HEK293 (cell line): ENCODE data around the gene GINS2.

Experiments used
- CTCF ChIA-PET: fragments of 350-600 bp; formaldehyde crosslinking; extraction: SDS; loops from one replicate; lab custom pipeline; 2021; ENCODE audit warnings: antibody characterized with exemption; lab: Yijun Ruan, JAX
- POLR2A ChIA-PET: fragments of 300-600 bp; formaldehyde crosslinking; extraction: SDS; loops from one replicate; lab custom pipeline; 2020; ENCODE audit warnings: antibody characterized with exemption, inconsistent platforms; lab: Yijun Ruan, JAX
- H3K27ac ChIP-seq: fragments of 200-500 bp; sonication (Bioruptor generic); 2 replicates; pipeline ENCODE4 v1.5.1; 2014; ENCODE audit warnings: low read depth, low read length, control low read depth, inconsistent platforms; ENCODE audit errors: extremely low read depth
- H3K36me3 ChIP-seq, 2 experiments: fragments of 200-500 bp in 1 of 2; sonication (Bioruptor generic) in 1 of 2; 1 replicate in 1 of 2; 2 replicates in 1 of 2; pipeline ENCODE4 v1.5.1; 2014 to 2017; ENCODE audit warnings: inconsistent platforms in 2 of 2, low read length in 2 of 2; ENCODE audit not compliant: control insufficient read depth in 2 of 2, insufficient read depth in 1 of 2
- H3K4me1 ChIP-seq: fragments of 200-500 bp; sonication (Bioruptor generic); 2 replicates; pipeline ENCODE4 v1.5.1; 2014; ENCODE audit warnings: mild to moderate bottlenecking, low read length, inconsistent platforms; ENCODE audit not compliant: control insufficient read depth, insufficient read depth
- H3K4me3 ChIP-seq: 2 replicates; pipeline ENCODE4 v1.5.1; 2011; ENCODE audit warnings: low read depth, mild to moderate bottlenecking, control low read depth, low read length, moderate library complexity
- H3K9me3 ChIP-seq: fragments of 200-500 bp; sonication (Bioruptor generic); 2 replicates; pipeline ENCODE4 v1.5.1; 2014; ENCODE audit warnings: low read depth, low read length, inconsistent platforms; ENCODE audit not compliant: control insufficient read depth, insufficient read depth
- GLI2 ChIP-seq: fragments of 450-650 bp; formaldehyde crosslinking; IDR thresholded peaks from 2 replicates; pipeline ENCODE4; 2017; ENCODE audit warnings: missing biosample characterization, missing genetic modification characterization, low read depth, borderline replicate concordance
- HIC1 ChIP-seq: fragments of 450-650 bp; formaldehyde crosslinking; IDR thresholded peaks from 2 replicates; pipeline ENCODE4 v1.5.1; 2016; ENCODE audit warnings: missing biosample characterization, missing genetic modification characterization
- PRDM2 ChIP-seq: fragments of 450-650 bp; formaldehyde crosslinking; IDR thresholded peaks from 2 replicates; pipeline ENCODE4 v1.5.1; 2016; ENCODE audit warnings: missing biosample characterization, missing genetic modification characterization, borderline replicate concordance
- REST ChIP-seq: fragments of 450-650 bp; formaldehyde crosslinking; IDR thresholded peaks from 2 replicates; pipeline ENCODE4 v1.5.1; 2016; ENCODE audit warnings: missing biosample characterization, missing genetic modification characterization
- SCRT2 ChIP-seq: fragments of 450-650 bp; formaldehyde crosslinking; IDR thresholded peaks from 2 replicates; pipeline ENCODE4 v1.5.1; 2016; ENCODE audit warnings: missing biosample characterization, missing genetic modification characterization
- ZBTB17 ChIP-seq: fragments of 450-650 bp; formaldehyde crosslinking; IDR thresholded peaks from 2 replicates; pipeline ENCODE4 v1.5.1; 2016; ENCODE audit warnings: missing biosample characterization, missing genetic modification characterization
- ZFP3 ChIP-seq: fragments of 450-650 bp; formaldehyde crosslinking; IDR thresholded peaks from 2 replicates; pipeline ENCODE4 v1.5.1; 2016; ENCODE audit warnings: low read depth, missing biosample characterization, missing genetic modification characterization
- ZFP41 ChIP-seq: fragments of 450-650 bp; formaldehyde crosslinking; IDR thresholded peaks from 2 replicates; pipeline ENCODE4 v1.5.1; 2016; ENCODE audit warnings: missing biosample characterization, missing genetic modification characterization, borderline replicate concordance
- ZNF155 ChIP-seq: fragments of 450-650 bp; formaldehyde crosslinking; IDR thresholded peaks from 2 replicates; pipeline ENCODE4 v1.5.1; 2016; ENCODE audit warnings: missing biosample characterization, missing genetic modification characterization
- ZNF157 ChIP-seq: fragments of 450-650 bp; formaldehyde crosslinking; IDR thresholded peaks from 2 replicates; pipeline ENCODE4 v1.5.1; 2016; ENCODE audit warnings: missing biosample characterization, missing genetic modification characterization
- ZNF223 ChIP-seq: fragments of 450-650 bp; formaldehyde crosslinking; IDR thresholded peaks from 2 replicates; pipeline ENCODE4 v1.5.1; 2016; ENCODE audit warnings: missing biosample characterization, missing genetic modification characterization
- ZNF239 ChIP-seq: fragments of 450-650 bp; formaldehyde crosslinking; IDR thresholded peaks from 2 replicates; pipeline ENCODE4 v1.5.1; 2016; ENCODE audit warnings: missing biosample characterization, missing genetic modification characterization
- ZNF248 ChIP-seq: fragments of 450-650 bp; formaldehyde crosslinking; IDR thresholded peaks from 2 replicates; pipeline ENCODE4 v1.5.1; 2017; ENCODE audit warnings: missing biosample characterization, missing genetic modification characterization
- ZNF350 ChIP-seq: fragments of 450-650 bp; formaldehyde crosslinking; IDR thresholded peaks from 2 replicates; pipeline ENCODE4 v1.5.0; 2017; ENCODE audit warnings: missing biosample characterization, mild to moderate bottlenecking, missing genetic modification characterization
- ZNF366 ChIP-seq: fragments of 450-650 bp; formaldehyde crosslinking; conservative IDR thresholded peaks from 2 replicates; pipeline ENCODE4 v1.5.1; 2016; ENCODE audit warnings: missing biosample characterization, missing genetic modification characterization
- ZNF391 ChIP-seq: fragments of 450-650 bp; formaldehyde crosslinking; IDR thresholded peaks from 2 replicates; pipeline ENCODE4 v1.5.1; 2016; ENCODE audit warnings: low read depth, missing biosample characterization, missing genetic modification characterization, borderline replicate concordance
- ZNF416 ChIP-seq: fragments of 450-650 bp; formaldehyde crosslinking; IDR thresholded peaks from 2 replicates; pipeline ENCODE4 v1.5.1; 2016; ENCODE audit warnings: missing biosample characterization, missing genetic modification characterization
- ZNF544 ChIP-seq: fragments of 450-650 bp; formaldehyde crosslinking; IDR thresholded peaks from 2 replicates; pipeline ENCODE4 v1.5.0; 2017; ENCODE audit warnings: missing biosample characterization, missing genetic modification characterization
- ZNF555 ChIP-seq: fragments of 450-650 bp; formaldehyde crosslinking; conservative IDR thresholded peaks from 2 replicates; pipeline ENCODE4 v1.5.1; 2017; ENCODE audit warnings: missing biosample characterization, mild to moderate bottlenecking, missing genetic modification characterization, inconsistent platforms
- ZNF654 ChIP-seq: fragments of 450-650 bp; formaldehyde crosslinking; IDR thresholded peaks from 2 replicates; pipeline ENCODE4 v1.5.1; 2016; ENCODE audit warnings: low read depth, missing biosample characterization, missing genetic modification characterization
- ZNF664 ChIP-seq: fragments of 450-650 bp; formaldehyde crosslinking; IDR thresholded peaks from 2 replicates; pipeline ENCODE4 v1.5.1; 2016; ENCODE audit warnings: missing biosample characterization, missing genetic modification characterization
- ZNF768 ChIP-seq: fragments of 450-650 bp; formaldehyde crosslinking; IDR thresholded peaks from 2 replicates; pipeline ENCODE4 v1.5.1; 2018; ENCODE audit warnings: missing biosample characterization, mild to moderate bottlenecking, missing genetic modification characterization
- TF ChIP-seq, protein P1 (sequence below): fragments of 450-650 bp; formaldehyde crosslinking; IDR thresholded peaks from 2 replicates; pipeline ENCODE4 v1.5.1; 2016; ENCODE audit warnings: missing biosample characterization, missing genetic modification characterization

GINS2 gene

DNA sequence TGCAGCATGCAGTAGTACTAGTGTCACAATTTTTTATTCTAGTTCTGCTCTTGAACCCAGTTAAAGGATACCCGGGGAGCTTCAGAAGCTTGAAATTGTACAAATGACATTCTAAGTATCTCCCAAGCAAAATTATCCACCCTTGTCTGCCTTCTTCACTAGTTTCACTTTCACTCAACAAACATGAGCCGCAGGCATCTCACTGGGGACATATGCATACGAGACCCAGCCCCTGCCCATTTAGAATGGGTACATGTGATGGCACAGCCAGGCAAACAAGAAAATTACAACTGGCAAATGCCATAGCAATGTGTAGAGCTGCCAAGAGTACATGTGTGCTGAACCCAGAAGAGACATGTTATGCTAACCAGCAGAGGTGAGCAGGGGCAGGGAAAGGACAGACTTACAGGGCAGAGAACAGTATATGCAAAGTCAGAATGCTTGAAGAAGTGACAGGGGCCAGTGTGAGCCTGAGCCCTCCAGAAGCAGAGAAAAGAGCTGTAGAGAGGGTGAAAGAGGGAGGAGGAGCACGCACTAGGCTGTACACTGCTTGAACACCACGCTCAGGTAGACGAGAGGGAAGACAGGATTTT is 8.3 kb downstream of the GINS2 start:
- Histone ChIP-seq H3K9me3 (no peaks in the 10 kb centered on the region), H3K4me1 (no peaks in the 10 kb centered on the region), H3K4me3 (no peak overlapping the region), H3K27ac (no peak overlapping the region), H3K36me3 (peaks cover 23 to 100% of the 10 kb centered on the region in 2 experiments; a peak in 2 of 3 replicates)
- ChIA-PET POLR2A (no interaction called here), CTCF (interaction anchor here (0.7 to 1.7 kb wide), 4 partner anchors 14 to 64 kb away, joined by 3 to 7 read pairs (median 4); no protein-coding TSS in a partner anchor)
- no peak for TF ChIP-seq ZFP3 (tag by site-specific recombination)
- TF ChIP-seq ZNF416 (tag by site-specific recombination), result no peak
- no peak for TF ChIP-seq PRDM2 (tag by site-specific recombination)
- TF ChIP-seq ZNF544 (tag by site-specific recombination), result no peak
- TF ChIP-seq ZNF157 (tag by site-specific recombination), result no peak
- TF ChIP-seq ZNF391 (tag by site-specific recombination), result no peak
- no peak for TF ChIP-seq ZNF664
- no peak for TF ChIP-seq ZNF555
- TF ChIP-seq, protein P1, sequence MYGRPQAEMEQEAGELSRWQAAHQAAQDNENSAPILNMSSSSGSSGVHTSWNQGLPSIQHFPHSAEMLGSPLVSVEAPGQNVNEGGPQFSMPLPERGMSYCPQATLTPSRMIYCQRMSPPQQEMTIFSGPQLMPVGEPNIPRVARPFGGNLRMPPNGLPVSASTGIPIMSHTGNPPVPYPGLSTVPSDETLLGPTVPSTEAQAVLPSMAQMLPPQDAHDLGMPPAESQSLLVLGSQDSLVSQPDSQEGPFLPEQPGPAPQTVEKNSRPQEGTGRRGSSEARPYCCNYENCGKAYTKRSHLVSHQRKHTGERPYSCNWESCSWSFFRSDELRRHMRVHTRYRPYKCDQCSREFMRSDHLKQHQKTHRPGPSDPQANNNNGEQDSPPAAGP (tag by site-specific recombination), result no peak
- TF ChIP-seq ZNF239 (tag by site-specific recombination), result no peak
- TF ChIP-seq ZNF654 (tag by site-specific recombination), result no peak
- TF ChIP-seq ZNF366, result no peak
- TF ChIP-seq ZNF155 (tag by site-specific recombination), result no peak
- no peak for TF ChIP-seq GLI2
- TF ChIP-seq, all 188 proteins: peak for 0

- H3K27ac ChIP-seq, result no peak overlapping the region
- POLR2A ChIA-PET, result no interaction called here
- TF ChIP-seq ZNF223 (no peak), ZNF350 (tag by site-specific recombination) (no peak), ZFP41 (tag by site-specific recombination) (no peak), ZBTB17 (tag by site-specific recombination) (no peak), ZNF664 (no peak), REST (tag by site-specific recombination) (no peak), SCRT2 (tag by site-specific recombination) (no peak), ZNF248 (tag by site-specific recombination) (no peak), ZNF768 (no peak), HIC1 (tag by site-specific recombination) (no peak)
Measured at GRCh38 chr16:85679870-85680269, 8.9 kb downstream of the GINS2 start.

More at GRCh38 chr16:85679870-85680269, 8.9 kb downstream of the GINS2 start:
- Histone ChIP-seq H3K36me3 (peaks cover 19 to 100% of the 10 kb centered on the region in 2 experiments; a peak in 2 of 3 replicates), H3K4me3 (no peak overlapping the region), H3K9me3 (no peaks in the 10 kb centered on the region), H3K4me1 (no peaks in the 10 kb centered on the region)
- CTCF ChIA-PET, result interaction anchor here (1.7 to 7.6 kb wide), 2 partner anchors 21 to 38 kb away, joined by 7 to 87 read pairs; no protein-coding TSS in a partner anchor
